DOHH2 (cell line): ENCODE measurements around the gene ZNF565.

ENCODE experiments used
- H3F3A ChIP-seq: fragments of 200-600 bp; sonication (generic), shearing (Covaris generic); 2 replicates; pipeline ENCODE4 v1.6.0; 2016; ENCODE audit warnings: antibody characterized with exemption, mild to moderate bottlenecking; ENCODE audit not compliant: control insufficient read depth, insufficient read depth
- H3K27ac ChIP-seq: fragments of 200-600 bp; sonication (generic); 2 replicates; pipeline ENCODE4 v1.5.1; 2014; ENCODE audit warnings: low read depth, mild to moderate bottlenecking, low read length, moderate library complexity
- H3K27me3 ChIP-seq: fragments of 200-600 bp; sonication (generic); 2 replicates; pipeline ENCODE4 v1.6.1; 2014; ENCODE audit warnings: mild to moderate bottlenecking, low read length, mixed read lengths; ENCODE audit not compliant: control insufficient read depth
- H3K36me3 ChIP-seq: fragments of 200-600 bp; sonication (generic); 2 replicates; pipeline ENCODE4 v1.6.1; 2014; ENCODE audit warnings: mild to moderate bottlenecking, low read length, moderate library complexity, mixed read lengths; ENCODE audit not compliant: control insufficient read depth
- H3K4me1 ChIP-seq: fragments of 200-600 bp; sonication (generic); 2 replicates; pipeline ENCODE4 v1.6.1; 2014; ENCODE audit warnings: mild to moderate bottlenecking, low read length, mixed read lengths; ENCODE audit not compliant: control insufficient read depth
- H3K4me2 ChIP-seq: fragments of 200-600 bp; sonication (generic); 2 replicates; pipeline ENCODE4 v1.6.0; 2014; ENCODE audit warnings: mild to moderate bottlenecking, low read length, moderate library complexity
- H3K4me3 ChIP-seq: fragments of 200-600 bp; sonication (generic); 2 replicates; pipeline ENCODE4 v1.5.1; 2014; ENCODE audit warnings: mild to moderate bottlenecking, low read length, mixed read lengths
- H3K79me2 ChIP-seq: fragments of 200-600 bp; sonication (generic); 2 replicates; pipeline ENCODE4 v1.6.1; 2014; ENCODE audit warnings: mild to moderate bottlenecking, low read length, mixed read lengths; ENCODE audit not compliant: control insufficient read depth
- H3K9me2 ChIP-seq: fragments of 200-600 bp; sonication (generic); replicated peaks from 2 replicates; pipeline ENCODE4 v1.6.1; 2014; ENCODE audit warnings: mild to moderate bottlenecking, low read length, mixed read lengths; ENCODE audit not compliant: control insufficient read depth
- H3K9me3 ChIP-seq: fragments of 200-600 bp; sonication (generic); 2 replicates; pipeline ENCODE4 v1.6.1; 2014; ENCODE audit warnings: antibody characterized with exemption, low read length, mixed read lengths; ENCODE audit not compliant: control insufficient read depth, insufficient read depth
- H4K20me1 ChIP-seq: fragments of 200-600 bp; sonication (generic); 2 replicates; pipeline ENCODE4 v1.6.0; 2014; ENCODE audit warnings: low read depth, mild to moderate bottlenecking, antibody characterized with exemption, low read length, moderate library complexity; ENCODE audit not compliant: control insufficient read depth, insufficient read depth
- CTCF ChIP-seq: fragments of 200-600 bp; sonication (generic); IDR thresholded peaks from one replicate; pipeline ENCODE4 v1.5.1; 2014; ENCODE audit warnings: antibody characterized with exemption, mild to moderate bottlenecking, low read depth, low read length; ENCODE audit not compliant: poor library complexity, severe bottlenecking
- EZH2phosphoT487 ChIP-seq: fragments of 200-600 bp; sonication (generic); IDR thresholded peaks from 2 replicates; pipeline ENCODE4 v1.6.1; 2017; ENCODE audit warnings: borderline replicate concordance, mild to moderate bottlenecking, antibody characterized with exemption, low read length, moderate library complexity, mixed read lengths

ZNF565 gene

DNA sequence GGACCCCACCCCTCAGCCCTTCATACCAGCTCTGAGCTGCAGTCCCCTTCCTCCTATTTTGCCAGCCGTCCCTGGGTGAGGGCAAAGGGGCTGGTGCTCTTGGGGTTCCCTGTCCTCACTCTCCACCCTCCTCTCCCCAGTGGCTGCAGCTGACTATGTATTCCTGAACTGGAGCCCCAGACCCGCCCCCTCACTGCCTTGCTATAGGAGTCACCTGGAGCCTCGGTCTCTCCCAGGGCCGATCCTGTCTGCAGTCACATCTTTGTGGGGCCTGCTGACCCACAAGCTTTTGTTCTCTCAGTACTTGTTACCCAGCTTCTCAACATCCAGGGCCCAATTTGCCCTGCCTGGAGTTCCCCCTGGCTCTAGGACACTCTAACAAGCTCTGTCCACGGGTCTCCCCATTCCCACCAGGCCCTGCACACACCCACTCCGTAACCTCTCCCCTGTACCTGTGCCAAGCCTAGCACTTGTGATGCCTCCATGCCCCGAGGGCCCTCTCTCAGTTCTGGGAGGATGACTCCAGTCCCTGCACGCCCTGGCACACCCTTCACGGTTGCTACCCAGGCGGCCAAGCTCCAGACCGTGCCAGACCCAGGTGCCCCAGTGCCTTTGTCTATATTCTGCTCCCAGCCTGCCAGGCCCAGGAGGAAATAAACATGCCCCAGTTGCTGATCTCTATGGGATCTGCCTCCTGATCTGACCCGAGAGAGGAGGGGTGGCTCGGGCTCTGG lies 64.6 kb downstream of the ZNF565 start:
- H3K79me2 ChIP-seq = no peaks in the 10 kb centered on the region
- peaks cover 33% of the 10 kb centered on the region for H3K36me3 ChIP-seq

GRCh38 chr19:36144624-36145023 lies 69.8 kb downstream of the ZNF565 start:
- Histone ChIP-seq H3K27ac (no peak overlapping the region), H3K27me3 (no peaks in the 10 kb centered on the region), H3F3A (no peaks in the 10 kb centered on the region), H4K20me1 (peaks cover 3% of the 10 kb centered on the region; the same call in 1 of the 2 replicates), H3K4me1 (peaks cover 8% of the 10 kb centered on the region), H3K4me2 (no peak overlapping the region), H3K36me3 (peaks cover 45% of the 10 kb centered on the region), H3K9me3 (no peaks in the 10 kb centered on the region), H3K4me3 (no peak overlapping the region), H3K79me2 (peaks cover 22% of the 10 kb centered on the region), H3K9me2 (no peaks in the 10 kb centered on the region)
- TF ChIP-seq EZH2phosphoT487 (no peak), CTCF (no peak)

More for the DNA sequence above, 64.6 kb downstream of the ZNF565 start:
- H3F3A ChIP-seq = no peaks in the 10 kb centered on the region
- H3K4me3 ChIP-seq = no peak overlapping the region
- no peaks in the 10 kb centered on the region for H3K9me2 ChIP-seq
- no peak overlapping the region for H3K4me2 ChIP-seq
- no peaks in the 10 kb centered on the region for H3K4me1 ChIP-seq
- no peak for TF ChIP-seq EZH2phosphoT487
- TF ChIP-seq CTCF = no peak
- H3K27me3 ChIP-seq = no peaks in the 10 kb centered on the region
- no peaks in the 10 kb centered on the region for H4K20me1 ChIP-seq
- H3K27ac ChIP-seq = no peak overlapping the region
- H3K9me3 ChIP-seq = no peaks in the 10 kb centered on the region

GRCh38 chr19:36142496-36142895 lies 72.0 kb downstream of the ZNF565 start:
- Histone ChIP-seq H3F3A (no peaks in the 10 kb centered on the region), H3K4me1 (peaks cover 11% of the 10 kb centered on the region), H3K27me3 (no peaks in the 10 kb centered on the region), H3K4me3 (no peak overlapping the region), H3K9me3 (no peaks in the 10 kb centered on the region), H3K4me2 (no peak overlapping the region), H3K27ac (no peak overlapping the region), H3K9me2 (no peaks in the 10 kb centered on the region), H3K79me2 (peaks cover 22% of the 10 kb centered on the region), H3K36me3 (peaks cover 36% of the 10 kb centered on the region), H4K20me1 (peaks cover 3% of the 10 kb centered on the region; the same call in 1 of the 2 replicates)
- no peak for TF ChIP-seq CTCF
- TF ChIP-seq EZH2phosphoT487 = no peak
